GM19397 (cell line): Measurements from ENCODE around the gene PCSK6.

Source experiments
- ATAC-seq: cut with Tn5 transposase; IDR thresholded peaks from one replicate; pipeline ENCODE4 v1.9.1; 2021; ENCODE audit warnings: mild to moderate bottlenecking, moderate library complexity; ENCODE audit not compliant: unreplicated experiment

PCSK6 gene

DNA sequence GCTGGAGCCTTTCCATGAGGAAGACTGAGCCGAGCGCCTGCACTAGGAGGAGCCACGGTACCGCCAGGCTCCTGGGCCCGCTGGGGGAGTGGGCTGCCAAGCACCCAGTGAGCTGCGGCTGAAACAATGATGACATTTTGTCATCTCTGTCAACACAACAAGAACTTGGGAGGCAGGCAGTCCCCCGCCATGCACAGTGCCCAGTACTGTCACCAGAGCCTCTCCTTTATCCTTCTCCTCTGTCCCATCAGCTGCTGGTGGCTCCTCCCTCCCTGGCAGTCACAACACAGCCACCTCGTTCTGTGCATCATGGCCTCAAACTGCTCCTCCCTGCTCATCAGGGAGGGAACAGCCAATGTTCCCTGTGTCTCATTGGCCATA, 34.0 kb upstream of the PCSK6 start:
- ATAC-seq: no peak

DNA sequence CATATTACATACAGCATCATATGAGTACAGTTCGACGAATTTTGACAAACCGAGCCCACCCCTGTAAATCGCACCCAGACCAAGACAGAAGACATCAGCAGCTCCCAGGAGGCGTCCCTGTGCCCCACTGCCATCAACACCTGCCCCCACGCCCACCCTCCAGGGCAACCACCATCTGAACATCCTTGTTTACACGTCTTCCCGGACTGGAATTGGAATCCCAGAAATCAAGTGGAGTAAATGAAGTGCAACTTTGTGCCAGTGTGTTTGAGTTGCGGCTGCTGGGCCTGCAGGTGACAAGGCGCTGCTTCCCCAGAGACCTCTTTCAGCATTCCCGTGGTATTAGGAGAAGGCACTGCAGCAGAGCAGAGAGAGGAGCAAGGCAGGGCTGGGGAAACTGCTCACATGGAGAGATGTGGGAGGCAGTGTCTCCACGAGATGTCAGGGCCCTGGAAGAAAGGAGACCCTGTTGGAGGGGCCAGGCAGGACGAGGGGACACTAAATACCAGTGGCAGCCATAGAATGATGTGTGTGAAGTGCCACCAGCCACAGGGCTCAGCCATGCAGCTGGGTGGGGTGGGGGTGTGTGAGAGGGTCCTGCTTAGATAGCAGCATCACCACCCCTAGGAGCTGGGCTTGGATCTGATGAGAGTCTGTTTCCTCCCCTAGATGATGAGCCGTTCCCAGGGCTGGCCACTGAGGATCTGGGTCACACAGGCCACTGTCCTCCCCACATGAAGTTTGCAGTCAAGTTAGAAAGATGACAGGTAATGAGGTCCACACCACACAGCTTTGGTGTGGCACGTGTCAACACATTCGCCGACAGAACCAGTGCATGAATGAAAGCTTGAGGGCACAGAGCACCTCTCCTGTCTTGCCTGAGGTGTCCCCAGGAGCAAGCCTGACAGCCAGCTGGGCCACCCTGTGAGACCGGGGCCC, 33.4 kb upstream of the PCSK6 start:
- no peak for ATAC-seq

DNA sequence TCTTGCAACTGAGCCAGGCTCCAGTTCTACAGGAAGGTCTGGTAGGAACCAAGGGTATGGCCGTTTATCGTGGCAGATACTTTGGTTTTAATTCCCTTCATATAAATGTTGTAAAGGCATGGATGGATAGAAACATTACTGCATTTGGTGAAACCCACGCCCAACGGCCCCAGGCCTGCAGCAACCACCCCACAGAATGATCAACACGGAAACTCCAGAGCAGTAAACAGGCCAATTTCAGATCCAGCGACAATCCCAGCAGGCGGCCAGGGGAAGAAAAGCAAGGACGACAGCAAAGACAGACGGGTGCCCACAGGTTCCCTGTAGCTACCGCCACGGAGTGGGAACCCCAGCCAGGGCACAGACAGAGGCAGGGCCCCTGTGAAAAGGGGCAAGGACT, 32.6 kb upstream of the PCSK6 start:
- ATAC-seq: no peak

DNA sequence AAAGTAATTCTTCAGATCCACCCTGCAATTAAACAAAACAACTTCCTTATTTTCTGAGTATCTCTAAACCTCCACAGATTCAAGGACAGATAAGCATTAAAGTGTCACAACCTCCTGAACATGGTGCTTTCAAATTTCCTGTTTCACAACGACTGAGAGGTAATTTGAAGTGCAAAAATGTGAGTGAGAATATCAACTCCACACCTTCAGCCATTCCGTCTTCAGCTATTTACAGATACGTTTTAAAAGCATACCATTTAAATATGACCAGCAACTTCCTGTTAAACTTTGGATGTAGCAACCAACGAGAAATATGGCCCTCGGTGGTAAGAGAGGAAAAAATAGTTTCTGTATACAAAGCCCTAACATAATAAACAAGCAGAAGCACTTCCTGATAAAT, 32.1 kb upstream of the PCSK6 start:
- no peak for ATAC-seq

DNA sequence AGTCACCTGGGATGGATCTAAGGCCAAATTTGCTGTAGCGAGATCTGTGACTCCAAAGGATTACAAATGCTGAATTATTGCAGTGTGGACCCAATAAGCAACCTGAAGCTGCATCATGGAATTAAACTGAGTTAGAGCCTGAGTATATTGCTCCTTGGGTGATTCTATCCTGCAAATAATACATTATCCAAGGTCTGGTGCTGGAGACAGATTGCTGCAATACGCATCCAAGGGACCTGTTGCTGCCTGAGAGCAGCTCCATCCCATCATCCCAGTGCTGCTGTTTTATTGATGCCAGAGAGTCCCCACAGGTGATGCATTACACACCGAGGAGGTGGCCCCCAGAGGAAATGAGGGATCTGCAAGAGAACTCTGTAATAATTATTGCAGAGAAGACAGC, 31.6 kb upstream of the PCSK6 start:
- ATAC-seq: no peak

DNA sequence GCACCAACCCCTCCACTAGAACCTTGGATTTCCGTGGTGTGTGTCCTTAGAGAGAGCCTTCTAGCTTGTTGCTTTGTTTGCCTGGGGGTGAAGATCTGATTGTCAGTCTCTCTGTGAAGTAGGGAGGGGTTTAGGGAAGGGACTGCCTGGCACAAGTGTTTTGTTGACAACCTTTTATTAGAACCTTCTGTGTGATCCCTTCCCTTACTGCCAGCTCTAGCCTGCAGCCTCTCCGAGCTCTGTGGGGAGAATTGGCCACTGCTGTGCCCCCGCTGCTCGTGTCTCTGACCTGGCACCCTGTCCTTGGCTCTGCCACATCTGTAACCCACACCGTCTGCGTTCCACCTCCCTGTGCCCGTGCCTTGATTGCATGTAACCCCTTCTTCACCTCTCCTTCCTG, 30.9 kb upstream of the PCSK6 start:
- ATAC-seq: no peak

DNA sequence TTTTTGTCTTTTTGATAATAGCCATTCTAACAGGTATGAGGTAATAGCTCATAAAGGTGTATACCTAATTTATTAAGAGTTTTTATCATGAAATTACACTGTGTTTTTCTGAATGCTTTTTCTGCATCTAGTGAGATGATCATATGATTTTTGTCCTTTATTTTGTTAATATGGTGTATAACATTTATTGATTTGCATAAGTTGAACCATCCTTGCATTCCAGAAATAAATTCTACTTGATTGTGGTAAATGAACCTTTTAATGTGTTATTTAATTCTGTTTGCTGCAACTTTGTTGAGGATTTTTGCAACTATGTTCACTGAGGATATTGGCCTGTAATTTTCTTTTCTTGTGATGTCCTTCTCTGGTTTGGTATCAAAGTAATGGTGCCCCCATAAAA, 28.0 kb upstream of the PCSK6 start:
- no peak for ATAC-seq

DNA sequence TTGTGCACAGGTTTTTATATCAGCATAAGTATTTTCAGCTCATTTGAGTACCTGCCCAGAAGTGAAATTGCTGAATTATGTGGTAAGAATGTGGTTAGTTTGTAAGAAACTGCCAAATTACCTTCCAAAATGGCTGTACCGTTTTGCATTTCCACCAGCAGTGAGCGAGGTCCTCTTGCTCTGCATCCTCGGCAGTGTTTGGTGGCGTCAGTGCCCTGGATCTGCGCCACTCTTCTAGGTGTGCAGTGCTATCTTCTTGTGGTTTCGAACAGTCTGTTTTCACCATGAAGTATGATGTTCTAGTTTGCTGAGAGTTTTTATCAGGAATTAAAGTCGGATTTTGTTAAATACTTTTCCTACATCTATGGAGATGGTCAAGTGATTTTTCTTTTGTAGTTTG, 24.8 kb upstream of the PCSK6 start:
- ATAC-seq: no peak

DNA sequence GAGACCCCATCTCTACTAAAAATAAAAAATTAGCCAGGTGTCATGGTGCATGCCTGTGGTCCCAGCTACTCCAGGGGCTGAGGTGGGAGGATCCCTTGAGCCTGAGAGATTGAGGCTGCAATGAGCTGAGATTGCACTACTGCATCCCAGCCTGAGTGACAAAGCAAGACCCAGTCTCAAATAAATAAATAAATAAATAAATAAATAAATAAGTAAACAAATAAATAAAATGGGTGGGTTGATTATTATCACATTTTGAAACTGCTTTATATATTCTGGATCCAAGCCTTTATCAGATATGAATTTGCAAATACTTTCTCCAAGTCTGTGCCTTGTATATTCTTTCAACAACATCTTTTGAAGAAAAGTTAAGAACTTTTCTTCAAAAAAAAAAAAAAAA, 22.2 kb upstream of the PCSK6 start:
- no peak for ATAC-seq

DNA sequence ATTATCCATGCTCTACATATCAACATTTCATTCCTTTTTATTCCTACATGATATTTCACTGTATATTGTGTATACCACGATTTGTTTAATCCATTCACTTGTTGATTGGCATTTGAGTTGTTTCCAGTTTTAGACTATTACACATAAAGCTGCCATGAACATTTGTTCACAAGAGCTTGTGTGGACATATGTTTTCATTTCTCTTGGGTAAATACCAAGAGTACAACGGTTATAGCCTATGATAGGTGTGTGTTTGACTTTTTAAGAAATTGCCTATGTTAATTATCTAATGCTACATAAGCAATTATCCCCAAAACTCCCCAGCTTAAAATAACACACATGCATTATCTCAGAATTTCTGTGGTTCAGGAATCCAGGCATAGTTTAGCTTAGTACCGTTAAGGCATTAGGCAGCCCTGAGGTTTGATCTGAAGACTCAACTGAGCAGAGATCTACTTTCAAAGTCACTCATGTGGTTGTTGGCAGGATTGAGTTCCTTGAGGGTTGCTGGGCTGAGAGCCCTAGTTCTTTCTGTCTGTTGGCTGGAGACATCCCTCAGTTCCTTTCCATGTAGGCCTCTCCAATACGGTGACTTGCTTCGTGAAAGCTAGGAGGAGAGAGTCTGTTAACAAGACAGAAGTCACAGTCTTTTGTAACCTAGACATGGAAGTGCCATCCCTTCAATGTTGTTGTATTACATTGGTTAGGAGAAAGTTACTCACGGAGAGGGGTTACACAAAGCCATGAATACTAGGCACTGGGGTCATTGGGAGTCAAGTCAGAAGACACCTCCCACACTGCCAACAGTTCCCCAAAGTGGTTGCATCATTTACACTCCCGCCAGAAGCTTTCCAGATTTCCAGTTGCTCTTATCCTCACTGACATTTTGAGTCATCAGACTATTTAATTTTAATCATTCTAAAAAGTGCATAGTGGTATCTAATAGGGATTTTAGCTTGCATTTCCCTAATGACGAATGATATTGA, 21.0 kb upstream of the PCSK6 start:
- no peak for ATAC-seq

DNA sequence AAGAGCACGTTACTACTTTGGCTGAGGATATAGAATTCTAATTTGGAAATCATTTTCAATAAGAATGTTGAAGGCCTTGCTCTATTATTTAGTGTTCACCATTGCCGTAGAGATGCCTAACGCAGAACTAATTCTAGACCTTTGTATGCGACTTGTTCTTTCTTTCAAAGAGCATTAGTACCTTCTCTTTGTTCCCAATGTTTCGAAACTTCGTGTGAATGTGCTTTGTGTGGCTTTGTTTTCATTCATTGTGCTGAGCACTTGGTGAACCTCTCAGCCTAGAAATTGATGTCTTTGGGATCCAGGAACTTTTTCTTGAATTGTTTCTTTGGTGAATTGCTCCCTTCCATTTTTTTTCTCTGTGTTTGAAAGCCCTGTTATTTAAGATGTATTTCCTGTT, 19.8 kb upstream of the PCSK6 start:
- ATAC-seq: no peak

DNA sequence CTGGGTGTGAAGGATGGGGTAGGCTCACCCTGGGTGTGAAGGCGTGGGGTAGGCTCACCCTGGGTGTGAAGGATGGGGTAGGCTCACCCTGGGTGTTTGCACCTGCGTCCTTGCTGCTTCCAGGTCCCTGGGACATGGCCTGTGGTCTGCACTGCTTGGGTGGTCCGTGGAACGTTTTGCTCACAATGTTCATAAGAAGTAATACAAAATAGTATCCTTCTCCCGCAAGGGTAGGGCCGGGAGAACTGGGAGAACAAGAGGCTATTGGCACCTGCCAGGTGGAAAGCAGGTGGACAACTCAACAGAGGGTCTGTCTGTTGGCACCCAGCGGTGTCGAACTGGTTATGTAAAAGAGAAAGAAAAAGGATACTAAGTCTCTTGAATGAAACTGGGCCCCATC, 17.0 kb upstream of the PCSK6 start:
- ATAC-seq: no peak

DNA sequence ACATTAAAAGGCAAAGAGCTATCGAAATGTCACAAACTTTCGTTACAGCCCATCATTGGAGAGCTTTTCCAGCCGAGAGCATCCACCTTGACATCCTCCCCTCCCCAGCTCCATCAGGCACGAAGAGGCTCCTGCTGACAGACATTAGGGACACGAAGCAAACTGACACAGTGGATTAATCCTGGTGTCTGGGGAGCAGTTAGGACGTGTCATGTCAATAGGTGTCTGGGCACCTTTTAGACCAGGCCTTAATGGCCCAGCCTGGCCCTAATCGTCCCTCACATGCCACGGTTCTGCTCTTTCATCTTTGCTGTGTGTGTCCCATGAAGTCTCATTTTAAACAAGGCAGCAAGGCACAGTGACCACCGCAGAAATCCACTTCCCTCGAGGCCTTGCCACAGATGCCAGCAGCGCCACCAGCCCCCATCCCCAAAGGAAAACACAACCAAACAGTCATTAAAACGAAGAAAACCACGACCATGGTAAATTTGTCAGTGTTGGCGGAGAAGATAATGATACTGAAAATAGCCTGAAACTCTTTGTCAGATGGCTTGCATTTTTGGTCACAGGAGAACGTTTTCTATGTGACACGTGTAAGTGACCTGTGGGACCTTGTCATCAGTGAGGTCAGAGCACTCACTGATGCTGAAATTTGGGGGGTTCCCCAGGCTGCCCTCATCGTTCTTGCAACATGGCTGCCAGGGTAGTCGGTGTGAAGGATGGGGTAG, 16.3 kb upstream of the PCSK6 start:
- no peak for ATAC-seq

DNA sequence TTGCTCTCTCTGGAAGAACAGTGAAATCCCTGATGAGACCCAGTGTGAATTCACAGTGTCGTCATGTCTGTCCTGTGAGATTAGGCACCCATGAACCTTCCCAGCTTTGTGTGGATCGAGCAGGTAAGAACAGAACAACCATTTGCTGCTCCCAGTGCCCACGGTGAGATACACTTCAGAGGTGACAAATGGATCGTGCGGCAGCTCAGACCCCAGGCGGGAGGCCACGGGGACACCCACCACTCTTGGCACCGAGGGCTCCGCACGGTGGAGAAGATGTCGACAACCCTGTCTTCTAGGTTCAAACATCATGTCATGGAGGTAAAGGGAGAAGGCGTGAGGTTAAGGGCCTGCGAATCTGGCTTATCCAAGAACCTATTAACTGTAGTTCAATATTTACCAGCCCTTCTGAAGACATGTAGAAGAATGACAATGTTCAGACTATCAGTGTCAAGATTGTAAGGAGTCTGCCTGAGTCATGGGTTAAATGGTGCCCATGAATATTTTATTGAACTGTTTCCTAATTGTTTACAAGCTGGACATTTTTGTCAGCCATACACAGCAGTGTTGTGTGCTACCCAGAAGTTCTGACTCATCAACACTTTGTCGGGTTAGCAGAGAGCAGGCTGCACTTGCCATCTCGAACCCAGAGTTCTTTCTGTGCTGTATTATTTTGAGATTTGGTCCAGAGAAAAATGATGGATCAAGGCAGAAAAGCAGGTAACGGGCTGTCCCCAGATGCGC, 15.5 kb upstream of the PCSK6 start:
- ATAC-seq: no peak

DNA sequence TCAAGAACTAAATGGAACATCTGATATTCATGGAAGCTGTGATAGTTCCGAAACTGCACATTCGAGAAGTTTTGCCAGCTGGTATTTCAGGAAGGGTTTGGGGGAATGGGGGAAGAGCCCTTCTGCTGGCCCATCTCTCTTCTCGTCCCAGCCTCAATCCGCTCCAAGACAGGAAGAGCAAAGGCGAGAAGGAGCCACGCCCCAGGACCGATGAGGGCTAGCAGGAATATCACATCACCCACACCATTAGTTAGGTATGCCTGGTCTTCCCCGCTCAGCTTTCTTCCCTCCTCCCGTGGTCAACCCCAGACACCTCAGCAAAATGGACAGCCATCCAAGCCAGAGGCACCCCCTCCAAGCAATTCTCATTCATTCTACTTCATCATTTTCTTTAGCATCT, 14.9 kb upstream of the PCSK6 start:
- ATAC-seq: no peak

DNA sequence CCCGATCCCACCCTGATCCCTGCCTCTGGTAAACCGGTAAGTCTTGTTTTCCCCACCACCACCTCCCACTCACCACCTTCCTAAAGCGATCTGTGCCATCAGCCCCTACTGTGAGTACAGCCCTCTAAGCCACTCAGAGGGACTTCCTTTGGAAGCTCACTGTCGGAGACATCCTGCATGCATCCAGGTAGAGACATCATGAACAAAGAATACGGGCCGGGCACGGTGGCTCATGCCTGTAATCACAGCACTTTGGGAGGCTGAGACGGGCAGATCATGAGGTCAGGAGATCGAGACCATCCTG, 13.7 kb upstream of the PCSK6 start:
- ATAC-seq: no peak

DNA sequence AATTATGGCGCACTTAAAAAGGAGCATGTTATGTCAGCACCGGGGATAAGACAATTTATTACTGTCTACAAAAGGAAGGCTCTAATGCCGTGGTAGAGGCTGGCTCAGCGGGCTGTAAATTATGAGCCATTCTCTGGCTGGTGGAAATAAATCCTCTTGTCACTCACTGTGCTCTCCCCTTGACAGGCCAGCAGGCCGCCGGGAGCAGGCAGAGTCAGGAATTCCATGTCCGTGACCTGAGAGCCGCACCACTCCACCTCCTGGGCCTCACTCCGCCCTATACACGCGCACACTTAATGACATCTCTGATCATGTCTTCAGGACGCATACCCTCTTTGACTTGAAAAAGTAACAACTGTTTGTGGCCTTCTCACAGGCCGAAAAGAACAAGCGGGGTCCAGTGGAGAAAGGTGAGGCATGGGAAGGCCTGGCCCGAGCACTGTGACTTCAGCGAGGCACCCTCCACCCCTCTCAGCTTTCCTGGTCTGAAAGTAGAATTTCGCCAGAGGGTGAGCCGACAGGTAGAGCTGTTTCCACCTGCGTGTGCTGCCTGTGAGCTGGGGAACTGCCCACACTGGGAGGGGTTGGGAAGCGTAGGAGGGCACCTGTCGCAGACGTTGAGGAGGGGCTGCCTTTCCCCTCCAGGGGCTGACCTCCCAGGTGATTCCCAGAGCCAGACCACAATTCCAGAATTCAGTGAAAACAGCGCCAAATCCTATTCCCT, 13.2 kb upstream of the PCSK6 start:
- no peak for ATAC-seq

DNA sequence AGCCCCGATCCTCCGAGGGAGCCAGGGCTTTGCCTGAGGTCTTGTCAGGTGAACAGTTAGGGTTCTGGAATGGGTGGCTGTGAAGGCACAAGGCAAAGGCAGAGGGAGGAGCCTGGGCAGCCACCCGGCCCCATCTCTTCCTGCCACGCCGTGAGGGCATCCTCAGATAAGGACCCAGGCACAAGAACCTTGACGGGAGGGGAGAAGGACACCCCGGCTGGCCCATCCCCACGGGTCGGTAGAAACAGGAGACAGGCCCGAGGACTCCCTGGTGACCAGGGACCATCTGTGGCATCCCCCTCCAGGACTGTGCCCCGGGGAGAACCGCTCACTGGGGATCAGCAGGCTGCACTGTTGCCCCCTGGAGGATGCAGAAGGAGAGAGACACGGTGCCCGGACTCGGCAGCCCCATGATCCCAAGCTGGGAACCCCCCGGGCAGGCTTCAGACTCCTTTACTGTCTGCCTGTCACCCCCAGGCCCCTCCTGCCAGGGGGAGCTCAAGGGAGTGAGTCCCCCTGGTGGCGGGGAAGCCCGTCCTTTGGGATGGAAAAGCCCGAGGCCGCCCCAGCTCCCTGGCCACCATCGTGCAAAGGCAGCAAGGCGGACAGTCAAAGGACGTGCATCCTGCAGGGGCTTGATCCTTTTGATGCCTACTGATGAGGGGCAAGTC, 12.3 kb upstream of the PCSK6 start:
- ATAC-seq: peak; percentile 54

DNA sequence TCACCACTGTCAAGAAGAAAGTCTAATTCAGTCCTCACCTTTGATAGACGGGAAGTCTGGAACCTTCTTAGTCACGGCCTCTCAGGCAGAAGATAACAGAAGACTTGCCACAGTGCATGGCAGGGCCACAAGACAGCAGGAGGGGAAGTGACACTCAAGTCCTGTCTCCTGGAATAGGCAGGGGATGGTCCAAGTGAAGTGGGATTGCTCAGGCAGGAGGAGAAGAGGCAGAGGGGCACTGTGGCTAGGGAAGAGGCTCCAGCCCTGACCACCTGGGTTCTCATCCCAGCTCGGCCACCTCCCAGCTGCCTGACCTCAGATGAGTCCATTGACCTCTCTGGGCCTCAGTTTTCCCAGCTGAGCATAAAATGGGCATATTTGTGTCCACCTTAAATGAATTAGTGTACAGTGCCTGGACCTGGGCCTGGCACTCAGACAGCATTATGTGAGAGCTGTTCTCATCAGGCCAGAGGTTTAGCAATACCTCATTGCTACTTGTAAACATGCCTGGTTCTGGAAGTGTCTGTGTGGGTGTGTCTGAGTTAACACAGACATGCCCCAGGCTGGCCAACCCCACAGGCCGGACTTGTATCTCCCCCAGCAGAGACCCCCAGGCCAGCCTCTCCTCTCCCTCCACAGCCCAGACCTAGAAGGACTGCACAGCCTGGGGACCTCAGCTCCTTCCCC, 11.5 kb upstream of the PCSK6 start:
- ATAC-seq: no peak
